ENCODE results near the gene BCAR3.

BCAR3 gene

DNA sequence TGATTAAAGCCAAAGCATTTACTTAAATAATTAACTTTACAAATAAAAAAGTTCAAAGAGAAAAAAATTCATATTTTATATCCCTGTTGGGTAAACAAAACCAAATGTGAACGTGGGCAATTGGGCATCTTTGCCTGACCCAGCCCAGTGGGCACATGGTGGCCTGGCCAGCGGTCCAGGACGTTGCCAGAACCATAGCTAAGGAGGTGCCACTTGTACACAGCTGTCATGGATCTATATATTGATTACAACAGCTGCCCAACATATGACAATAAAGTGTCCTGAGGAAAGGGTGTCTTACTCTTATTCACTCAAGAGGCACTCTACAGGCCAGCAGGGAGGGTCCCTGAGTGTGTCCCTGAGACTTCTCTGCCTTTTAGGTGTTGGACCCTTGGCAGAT lies 78.5 kb downstream of the BCAR3 start:
- Histone ChIP-seq H3K9me3 (ENCODE audit: severe bottlenecking) (no peaks in the 10 kb centered on the region), H3K27me3 (ENCODE audit: insufficient read depth, poor library complexity, severe bottlenecking) (no peaks in the 10 kb centered on the region), H3K4me1 (ENCODE audit: insufficient read depth, poor library complexity, severe bottlenecking) (peaks cover 66% of the 10 kb centered on the region), H3K27ac (ENCODE audit: poor library complexity, severe bottlenecking) (no peak overlapping the region), H3K4me3 (ENCODE audit: severe bottlenecking) (no peak overlapping the region), H3K36me3 (ENCODE audit: low read depth) (peaks cover 40% of the 10 kb centered on the region)
- TF ChIP-seq, protein P1, sequence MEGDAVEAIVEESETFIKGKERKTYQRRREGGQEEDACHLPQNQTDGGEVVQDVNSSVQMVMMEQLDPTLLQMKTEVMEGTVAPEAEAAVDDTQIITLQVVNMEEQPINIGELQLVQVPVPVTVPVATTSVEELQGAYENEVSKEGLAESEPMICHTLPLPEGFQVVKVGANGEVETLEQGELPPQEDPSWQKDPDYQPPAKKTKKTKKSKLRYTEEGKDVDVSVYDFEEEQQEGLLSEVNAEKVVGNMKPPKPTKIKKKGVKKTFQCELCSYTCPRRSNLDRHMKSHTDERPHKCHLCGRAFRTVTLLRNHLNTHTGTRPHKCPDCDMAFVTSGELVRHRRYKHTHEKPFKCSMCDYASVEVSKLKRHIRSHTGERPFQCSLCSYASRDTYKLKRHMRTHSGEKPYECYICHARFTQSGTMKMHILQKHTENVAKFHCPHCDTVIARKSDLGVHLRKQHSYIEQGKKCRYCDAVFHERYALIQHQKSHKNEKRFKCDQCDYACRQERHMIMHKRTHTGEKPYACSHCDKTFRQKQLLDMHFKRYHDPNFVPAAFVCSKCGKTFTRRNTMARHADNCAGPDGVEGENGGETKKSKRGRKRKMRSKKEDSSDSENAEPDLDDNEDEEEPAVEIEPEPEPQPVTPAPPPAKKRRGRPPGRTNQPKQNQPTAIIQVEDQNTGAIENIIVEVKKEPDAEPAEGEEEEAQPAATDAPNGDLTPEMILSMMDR (IDR thresholded peaks at IDR 0.05; ENCODE audit: poor library complexity, severe bottlenecking): no peak
- ATAC-seq (ENCODE audit: low read depth) (no peak), DNase-seq (ENCODE audit: low spot score) (no peak)

DNA sequence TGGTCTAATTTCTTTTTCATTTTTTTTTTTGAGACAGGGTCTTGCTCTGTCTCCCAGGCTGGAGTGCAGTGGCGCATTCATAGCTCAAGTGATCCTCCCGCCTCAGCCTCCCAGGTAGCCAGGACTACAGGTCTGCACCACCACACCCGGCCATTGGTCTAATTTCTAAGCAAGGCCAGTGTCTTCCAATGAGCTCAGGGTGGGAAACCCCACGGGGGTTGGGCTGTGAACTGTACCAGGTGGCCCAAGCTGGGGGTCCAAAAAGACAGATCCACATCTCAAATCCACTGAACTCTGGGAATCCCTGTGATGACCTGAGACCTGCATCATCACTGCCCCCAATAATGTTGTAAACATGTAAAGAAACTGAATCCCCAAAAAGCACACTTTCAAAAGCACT lies 79.5 kb downstream of the BCAR3 start:
- peaks cover 46% of the 10 kb centered on the region for H3K36me3 ChIP-seq (ENCODE audit: low read depth)
- ATAC-seq (ENCODE audit: low read depth): no peak

GRCh38 chr1:93601686-93602085 lies 80.0 kb downstream of the BCAR3 start:
- no peak for ATAC-seq (ENCODE audit: low read depth)
- DNase-seq (ENCODE audit: low spot score): no peak
- TF ChIP-seq, protein P1 (IDR thresholded peaks at IDR 0.05; ENCODE audit: poor library complexity, severe bottlenecking): no peak
- Histone ChIP-seq H3K4me1 (ENCODE audit: insufficient read depth, poor library complexity, severe bottlenecking) (peaks cover 68% of the 10 kb centered on the region), H3K27ac (ENCODE audit: poor library complexity, severe bottlenecking) (peak overlapping the region; percentile 76), H3K9me3 (ENCODE audit: severe bottlenecking) (no peaks in the 10 kb centered on the region), H3K36me3 (ENCODE audit: low read depth) (peaks cover 50% of the 10 kb centered on the region), H3K27me3 (ENCODE audit: insufficient read depth, poor library complexity, severe bottlenecking) (no peaks in the 10 kb centered on the region), H3K4me3 (ENCODE audit: severe bottlenecking) (no peak overlapping the region)

More for the DNA sequence above, 79.5 kb downstream of the BCAR3 start:
- no peaks in the 10 kb centered on the region for H3K9me3 ChIP-seq (ENCODE audit: severe bottlenecking)
- TF ChIP-seq, protein P1 (IDR thresholded peaks at IDR 0.05; ENCODE audit: poor library complexity, severe bottlenecking): no peak
- no peak for DNase-seq (ENCODE audit: low spot score)
- peaks cover 68% of the 10 kb centered on the region for H3K4me1 ChIP-seq (ENCODE audit: insufficient read depth, poor library complexity, severe bottlenecking)
- no peaks in the 10 kb centered on the region for H3K27me3 ChIP-seq (ENCODE audit: insufficient read depth, poor library complexity, severe bottlenecking)
- no peak overlapping the region for H3K4me3 ChIP-seq (ENCODE audit: severe bottlenecking)
- peak overlapping the region; percentile 76 for H3K27ac ChIP-seq (ENCODE audit: poor library complexity, severe bottlenecking)

- no peaks in the 10 kb centered on the region for H3K27me3 ChIP-seq (ENCODE audit: insufficient read depth, poor library complexity, severe bottlenecking)
Observed at GRCh38 chr1:93600663-93601062, 81.0 kb downstream of the BCAR3 start.

DNA sequence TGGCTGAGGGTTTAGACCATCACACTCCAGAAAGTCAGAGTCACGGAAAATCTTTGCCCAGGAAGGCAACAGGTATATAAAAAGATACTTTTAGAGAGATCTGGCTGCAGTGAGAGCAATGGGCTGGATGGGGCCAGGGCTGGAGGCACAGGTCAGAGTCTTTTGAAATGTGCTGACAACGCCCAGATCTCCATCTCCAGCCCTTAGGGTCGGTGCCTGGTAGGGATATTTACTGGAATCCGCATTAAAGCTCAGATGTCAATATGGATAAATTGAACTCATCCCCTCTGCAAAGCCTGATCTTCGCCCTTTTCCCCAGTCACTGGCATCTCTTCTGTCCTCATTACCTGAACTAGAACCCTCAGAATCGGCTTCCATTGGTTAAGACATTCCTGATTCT lies 82.2 kb downstream of the BCAR3 start:
- TF ChIP-seq, protein P1 (IDR thresholded peaks at IDR 0.05; ENCODE audit: poor library complexity, severe bottlenecking): no peak
- Histone ChIP-seq H3K9me3 (ENCODE audit: severe bottlenecking) (no peaks in the 10 kb centered on the region), H3K27ac (ENCODE audit: poor library complexity, severe bottlenecking) (peak overlapping the region; percentile 76), H3K27me3 (ENCODE audit: insufficient read depth, poor library complexity, severe bottlenecking) (no peaks in the 10 kb centered on the region), H3K4me1 (ENCODE audit: insufficient read depth, poor library complexity, severe bottlenecking) (peaks cover 73% of the 10 kb centered on the region), H3K36me3 (ENCODE audit: low read depth) (peaks cover 44% of the 10 kb centered on the region), H3K4me3 (ENCODE audit: severe bottlenecking) (no peak overlapping the region)
- DNase-seq (ENCODE audit: low spot score) (no peak), ATAC-seq (ENCODE audit: low read depth) (no peak)

More at GRCh38 chr1:93600663-93601062, 81.0 kb downstream of the BCAR3 start:
- TF ChIP-seq, protein P1 (IDR thresholded peaks at IDR 0.05; ENCODE audit: poor library complexity, severe bottlenecking): no peak
- DNase-seq (ENCODE audit: low spot score): no peak
- ATAC-seq (ENCODE audit: low read depth): no peak
- peaks cover 55% of the 10 kb centered on the region for H3K36me3 ChIP-seq (ENCODE audit: low read depth)
- no peaks in the 10 kb centered on the region for H3K9me3 ChIP-seq (ENCODE audit: severe bottlenecking)
- no peak overlapping the region for H3K4me3 ChIP-seq (ENCODE audit: severe bottlenecking)
- peak overlapping the region; percentile 76 for H3K27ac ChIP-seq (ENCODE audit: poor library complexity, severe bottlenecking)
- H3K4me1 ChIP-seq (ENCODE audit: insufficient read depth, poor library complexity, severe bottlenecking): peaks cover 68% of the 10 kb centered on the region

Data from RWPE2 (cell line).